Heart left ventricle (tissue), 16 donors: ENCODE data around the gene CRCP. TPM values are rescaled to one million over a fixed set of nuclear protein-coding genes. Genes with fewer than 3 reads are reported as not detected.
"Not testable (repeated sequence)": the region's sequence is repeated elsewhere in the genome, so short reads cannot be mapped to it uniquely, and the experiment has no call there.

Experiments used
- ATAC-seq, 4 donors: fragments of 200-7000 bp; cut with Tn5 transposase; one replicate each; pipeline ENCODE4 v1.9.1; 2020 to 2022; ENCODE audit warnings: moderate library complexity in 4 of 4, mild to moderate bottlenecking in 3 of 4, moderate number of reproducible peaks in 1 of 4
- DNase-seq, 5 donors: peaks; one replicate each; pipeline ENCODE4 v3.0.0-alpha.2; 2020
- H3K27ac ChIP-seq, 12 donors: fragments of 200-600 bp; sonication (generic) in 4 of 12; one replicate each; pipeline versions ENCODE4 v1.5.0 to v1.8.0; 2016 to 2022; ENCODE audit warnings: mild to moderate bottlenecking in 2 of 12
- H3K27me3 ChIP-seq, 9 donors: fragments of 200-600 bp; sonication (generic) in 2 of 9; one replicate each; pipeline versions ENCODE4 v1.5.1 to v1.8.0; 2016 to 2022; ENCODE audit warnings: mild to moderate bottlenecking in 3 of 9
- H3K36me3 ChIP-seq, 9 donors: fragments of 200-600 bp; sonication (generic) in 2 of 9; one replicate each; pipeline versions ENCODE4 v1.5.0 to v1.8.0; 2018 to 2022; ENCODE audit warnings: mild to moderate bottlenecking in 2 of 9
- H3K4me1 ChIP-seq, 12 donors: fragments of 200-600 bp; sonication (generic) in 4 of 12; one replicate each; pipeline versions ENCODE4 v1.5.0 to v1.8.0; 2016 to 2022; ENCODE audit warnings: mild to moderate bottlenecking in 3 of 12
- H3K4me3 ChIP-seq, 12 donors: fragments of 200-600 bp; sonication (generic) in 4 of 12; one replicate each; pipeline versions ENCODE4 v1.5.0 to v1.8.0; 2017 to 2022; ENCODE audit warnings: mild to moderate bottlenecking in 9 of 12, moderate library complexity in 4 of 12
- H3K9me3 ChIP-seq, 12 donors: fragments of 200-600 bp; sonication (generic) in 4 of 12; one replicate each; pipeline versions ENCODE4 v1.5.0 to v1.8.0; 2016 to 2022; ENCODE audit warnings: mild to moderate bottlenecking in 1 of 12
- CTCF ChIP-seq, 12 donors: fragments of 200-600 bp; sonication (generic) in 4 of 12; IDR thresholded peaks; one replicate each; pipeline versions ENCODE4 v1.5.0 to v1.8.0; 2018 to 2022; ENCODE audit warnings: antibody characterized with exemption in 12 of 12, mild to moderate bottlenecking in 5 of 12
- POLR2A ChIP-seq, 2 donors: fragments of 450-650 bp; IDR thresholded peaks; one replicate each; pipeline ENCODE4 v1.6.1; 2017; ENCODE audit warnings: antibody characterized with exemption in 2 of 2, mild to moderate bottlenecking in 2 of 2, moderate library complexity in 2 of 2
- WGBS, 4 donors: extraction: QIAGEN DNeasy Blood & Tissue Kit in 2 of 4; methylation state at CpG; one replicate each; pipeline versions ENCODE4 v1.1.5 to v1.1.7; 2013 to 2018; 5-methylcytosine and 5-hydroxymethylcytosine counted together
- intact Hi-C, 10 donors: fragments of 100-400 bp; cut with DNase I; formaldehyde crosslinking; loops; one replicate each; pipeline versions ENCODE4 v1.11.1 to v1.14.2; 2022
- long read RNA-seq, 3 donors: library from polyadenylated mRNA; unstranded; transcript quantifications; one replicate each; pipeline ENCODE4 v2.0.0, GENCODE V29; 2020 to 2021
- polyA plus RNA-seq, 2 donors: library from polyadenylated mRNA; stranded (reverse); fragments of 200-250 nt; gene quantifications; one replicate each; pipeline ENCODE4 v1.2.3, GENCODE V29; 2013
- total RNA-seq, 9 donors: library from RNA; depleted of rRNA in 2 of 9; stranded (reverse); fragments of >200 nt in 2 of 9; fragmentation: NEBNext Ultra II Directional in 3 of 9; extraction: Animal tissue kit (Norgen Biotek cat#: 25700) in 3 of 9; gene quantifications; one replicate each; pipeline versions ENCODE4 v1.1.0 to v1.2.4, GENCODE V29; 2016 to 2023
- donor health status: ischemic (EF 13 %, LVEDD 7.1; RV severe dilation, severe dysfunction).
- donor health status: healthy with polysubstance abuse.
- donor health status: DM: no; HTN: yes; CAD: no.
- donor health status: DM: no; HTN: no; CAD: no.
- donor health status: ischemic (EF 25% LVEDD 6.9; RV normal size, moderate dysfunction).
- donor health status: ischemic (EF 25% LVEDD 5.7; RV mildly dilated, moderate dysfunction).
- donor health status: healthy.
- donor health status: DM: yes; HTN: yes; CAD: no.
- donor health status: ischemic (EF 35%, LVEDD 5.7; RV mildly dilated, moderate dysfunction).
- donor health status: nonischemic (EF 11% LVEDD 7.7; RV severe dilation, severe dysfunction).
- donor health status: DM: yes; HTN: yes; CAD: no.
- donor health status: PGD.
- donor health status: ischemic (EF 29% LVEDD 5.4; RV normal size, mild dysfunction).
- donor health status: nonischemic (EF 23%, LVEDD 6.1; RV moderate dilation, normal function).

CRCP gene
- total RNA-seq (10 to 100 TPM; 15.1 to 69.4 (median 24.1) TPM), polyA plus RNA-seq (10 to 100 TPM; 14.7 to 17.7 TPM)
- long read RNA-seq, donor 1, partial matches to known transcripts: 0 of 5 reads
- long read RNA-seq, donor 1, other reads (novel, unspliced or antisense): 4 of 5 reads
- long read RNA-seq, donor 2, transcript CRCP-203 (6 exons, 3,009 nt): major isoform, 14 of 20 reads
- long read RNA-seq, donor 2, partial matches to known transcripts: 3 of 20 reads
- long read RNA-seq, donor 2, other reads (novel, unspliced or antisense): 3 of 20 reads
- long read RNA-seq, donor 3, partial matches to known transcripts: 1 of 4 reads
- long read RNA-seq, donor 3, other reads (novel, unspliced or antisense): 1 of 4 reads

- ATAC-seq (peak; percentile 88 to 95 (median 94)), DNase-seq (peak; percentile 83 to 92 (median 87))
- TF ChIP-seq POLR2A (IDR thresholded peaks at IDR 0.05) (peak in 1 of 2 donors; percentile 54), CTCF (IDR thresholded peaks at IDR 0.05) (peak in 8 of 12 donors; percentile 7 to 40 (median 23))
- H3K4me3 ChIP-seq: peak within 1 kb of the TSS; percentile 76 to 99 (median 94)
- H3K36me3 ChIP-seq: peaks cover 0 to 9% (median 0%) of the 10 kb centered on the region in 9 donors
- peaks cover 0 to 53% (median 28%) of the 10 kb centered on the region in 12 donors for H3K4me1 ChIP-seq
- 0 to 1% (median 1%) methylated on average over 38 to 67 of the region's 67 CpGs for WGBS, 4 donors
- H3K9me3 ChIP-seq: no peaks in the 10 kb centered on the region
- intact Hi-C loops: loop anchor here in 3 of 10 donors (2.0 to 10.0 kb wide), 3 partner anchors 38 to 80 kb away; partner anchors contain the start of gene ASL (in 1 of the 3)
- no peaks in the 10 kb centered on the region for H3K27me3 ChIP-seq
- H3K27ac ChIP-seq: peak within 1 kb of the TSS; percentile 89 to 99 (median 94)
These were observed at the start of gene CRCP for GRCh38 chr7:66114743-66115649. Gene CRCP, plus strand, starts transcription at chr7:66114847. Its CDS starts 116 bp downstream, at chr7:66114963.

GRCh38 chr7:66069732-66070131 is 44.9 kb upstream of the CRCP start:
- WGBS, 4 donors: 88 to 93% (median 91%) methylated on average over 4 of the region's 4 CpGs
- intact Hi-C loops: no loop called here
- no peaks in the 10 kb centered on the region for H3K27me3 ChIP-seq
- TF ChIP-seq POLR2A (IDR thresholded peaks at IDR 0.05) (no peak), CTCF (IDR thresholded peaks at IDR 0.05) (no peak)
- H3K4me1 ChIP-seq: no peaks in the 10 kb centered on the region
- no peak overlapping the region for H3K4me3 ChIP-seq
- H3K36me3 ChIP-seq: no peaks in the 10 kb centered on the region
- DNase-seq (no peak), ATAC-seq (no peak)
- no peaks in the 10 kb centered on the region for H3K9me3 ChIP-seq
- H3K27ac ChIP-seq: no peak overlapping the region

- Histone ChIP-seq H3K36me3 (no peaks in the 10 kb centered on the region), H3K27ac (no peak overlapping the region), H3K9me3 (no peaks in the 10 kb centered on the region), H3K4me1 (peaks cover 0 to 1% (median 0%) of the 10 kb centered on the region in 12 donors), H3K27me3 (no peaks in the 10 kb centered on the region), H3K4me3 (no peak overlapping the region)
- ATAC-seq: no peak
- no peak for DNase-seq
- WGBS, 4 donors: 90 to 100% (median 94%) methylated on average over 1 of the region's 1 CpG
- TF ChIP-seq POLR2A (IDR thresholded peaks at IDR 0.05) (no peak), CTCF (IDR thresholded peaks at IDR 0.05) (no peak)
- intact Hi-C loops: no loop called here
These were observed 44.4 kb upstream of the CRCP start for GRCh38 chr7:66070222-66070621.

- H3K4me3 ChIP-seq, H3K27ac ChIP-seq, H3K36me3 ChIP-seq, DNase-seq, H3K27me3 ChIP-seq, intact Hi-C loops, ATAC-seq, H3K9me3 ChIP-seq: not testable (repeated sequence)
- 49 to 57% (median 56%) methylated on average over 7 of the region's 7 CpGs for WGBS, 4 donors
- peaks cover 0 to 14% (median 11%) of the 10 kb centered on the region in 12 donors for H3K4me1 ChIP-seq
These were observed 42.4 kb upstream of the CRCP start for GRCh38 chr7:66072208-66072607.
